GM12874 (cell line): ENCODE results near the gene CDX1.
A peak's percentile ranks its signal among the peaks of the same experiment; 100 is the strongest.

Experiments
- TF ChIP-seq, protein P1 (sequence below): IDR thresholded peaks from 2 replicates; pipeline ENCODE4 v1.5.1; 2011; ENCODE audit warnings: low read depth, mild to moderate bottlenecking, control low read depth, low read length, moderate library complexity; ENCODE audit not compliant: insufficient read depth

Gene CDX1

DNA sequence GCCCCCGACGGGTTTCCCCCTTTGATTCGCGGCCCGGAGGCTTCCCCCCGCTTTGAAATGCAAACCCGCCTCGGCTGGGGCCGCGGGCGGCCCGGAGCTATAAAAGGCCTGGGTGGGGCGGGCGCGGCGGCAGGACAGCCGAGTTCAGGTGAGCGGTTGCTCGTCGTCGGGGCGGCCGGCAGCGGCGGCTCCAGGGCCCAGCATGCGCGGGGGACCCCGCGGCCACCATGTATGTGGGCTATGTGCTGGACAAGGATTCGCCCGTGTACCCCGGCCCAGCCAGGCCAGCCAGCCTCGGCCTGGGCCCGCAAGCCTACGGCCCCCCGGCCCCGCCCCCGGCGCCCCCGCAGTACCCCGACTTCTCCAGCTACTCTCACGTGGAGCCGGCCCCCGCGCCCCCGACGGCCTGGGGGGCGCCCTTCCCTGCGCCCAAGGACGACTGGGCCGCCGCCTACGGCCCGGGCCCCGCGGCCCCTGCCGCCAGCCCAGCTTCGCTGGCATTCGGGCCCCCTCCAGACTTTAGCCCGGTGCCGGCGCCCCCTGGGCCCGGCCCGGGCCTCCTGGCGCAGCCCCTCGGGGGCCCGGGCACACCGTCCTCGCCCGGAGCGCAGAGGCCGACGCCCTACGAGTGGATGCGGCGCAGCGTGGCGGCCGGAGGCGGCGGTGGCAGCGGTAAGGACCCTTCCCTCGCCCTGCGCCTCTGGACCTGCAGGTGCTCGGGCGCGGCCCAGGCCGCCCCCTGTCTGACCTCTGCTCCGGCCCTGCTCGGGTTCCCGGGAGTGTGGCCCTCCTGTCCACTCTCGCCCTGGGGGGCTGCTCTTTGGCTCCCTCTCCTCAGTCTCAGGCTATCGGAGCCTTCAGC, at the start of gene CDX1:
Gene CDX1 (plus strand): TSS at position 129 of the 862 bp plus-strand sequence. CDS start 99 bp downstream, at position 228.
- TF ChIP-seq, protein P1, sequence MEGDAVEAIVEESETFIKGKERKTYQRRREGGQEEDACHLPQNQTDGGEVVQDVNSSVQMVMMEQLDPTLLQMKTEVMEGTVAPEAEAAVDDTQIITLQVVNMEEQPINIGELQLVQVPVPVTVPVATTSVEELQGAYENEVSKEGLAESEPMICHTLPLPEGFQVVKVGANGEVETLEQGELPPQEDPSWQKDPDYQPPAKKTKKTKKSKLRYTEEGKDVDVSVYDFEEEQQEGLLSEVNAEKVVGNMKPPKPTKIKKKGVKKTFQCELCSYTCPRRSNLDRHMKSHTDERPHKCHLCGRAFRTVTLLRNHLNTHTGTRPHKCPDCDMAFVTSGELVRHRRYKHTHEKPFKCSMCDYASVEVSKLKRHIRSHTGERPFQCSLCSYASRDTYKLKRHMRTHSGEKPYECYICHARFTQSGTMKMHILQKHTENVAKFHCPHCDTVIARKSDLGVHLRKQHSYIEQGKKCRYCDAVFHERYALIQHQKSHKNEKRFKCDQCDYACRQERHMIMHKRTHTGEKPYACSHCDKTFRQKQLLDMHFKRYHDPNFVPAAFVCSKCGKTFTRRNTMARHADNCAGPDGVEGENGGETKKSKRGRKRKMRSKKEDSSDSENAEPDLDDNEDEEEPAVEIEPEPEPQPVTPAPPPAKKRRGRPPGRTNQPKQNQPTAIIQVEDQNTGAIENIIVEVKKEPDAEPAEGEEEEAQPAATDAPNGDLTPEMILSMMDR: no peak

DNA sequence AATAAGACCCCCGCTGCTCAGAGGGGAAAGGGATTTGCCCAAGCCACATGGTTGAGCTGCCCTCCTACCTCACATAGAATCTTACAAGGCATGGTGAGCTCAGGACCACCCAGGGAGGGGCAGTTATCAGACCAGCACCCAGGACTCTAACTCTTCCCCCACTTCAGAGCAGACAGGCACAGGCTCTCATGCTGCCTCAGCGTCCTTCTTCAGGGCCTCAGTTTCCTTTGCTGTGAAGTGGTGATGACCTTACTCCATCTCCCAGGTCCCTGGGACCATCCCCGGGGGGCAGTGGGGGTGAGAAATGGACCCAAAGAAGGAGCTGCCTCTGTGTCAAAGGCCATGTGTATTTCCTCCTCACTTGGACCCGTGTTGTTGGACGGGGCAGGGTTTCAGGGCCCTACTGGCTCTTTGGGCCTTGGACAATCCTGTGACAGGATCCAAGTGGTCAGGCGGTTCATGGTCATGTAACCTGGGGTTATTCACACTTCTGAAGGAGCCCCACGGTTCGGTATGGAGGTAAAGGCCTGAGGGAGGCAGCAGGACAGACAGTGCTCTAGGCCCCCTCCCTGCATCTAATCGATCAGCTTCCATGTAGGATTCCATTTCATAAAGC, 48.5 kb upstream of the CDX1 start:
- TF ChIP-seq, protein P1: no peak

DNA sequence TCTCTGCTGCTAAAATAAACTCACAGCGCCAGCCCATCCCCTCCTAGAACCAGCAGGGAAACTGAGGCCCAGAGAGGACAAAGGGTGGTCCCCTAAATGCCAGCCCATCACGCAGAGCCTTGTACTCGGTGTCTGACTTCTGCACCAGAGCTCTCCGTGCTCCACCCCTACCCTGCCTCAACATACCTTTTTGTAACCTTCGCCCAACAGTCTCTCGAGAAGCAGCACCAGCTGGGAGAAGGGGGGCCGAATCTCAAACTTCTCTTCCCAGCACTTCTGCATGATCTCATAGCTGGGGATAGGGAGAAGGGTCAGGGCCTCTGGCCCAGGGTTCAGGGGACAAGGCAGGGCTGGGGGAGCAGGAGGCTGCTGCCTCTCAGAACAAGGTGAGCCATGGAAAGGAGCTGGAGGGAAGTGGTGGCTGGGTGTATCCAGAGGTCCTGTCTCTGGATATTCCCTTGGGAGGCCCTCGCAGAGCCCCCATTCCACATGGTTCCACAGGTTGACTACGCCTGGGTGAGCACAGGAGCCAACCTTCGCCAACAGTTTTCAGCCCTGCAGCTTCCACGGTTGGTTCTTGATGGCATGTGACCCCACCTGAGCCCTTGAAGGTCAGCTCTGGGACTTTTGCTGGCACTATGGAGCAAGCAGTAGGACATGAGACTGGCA, 47.9 kb upstream of the CDX1 start:
- TF ChIP-seq, protein P1: no peak

DNA sequence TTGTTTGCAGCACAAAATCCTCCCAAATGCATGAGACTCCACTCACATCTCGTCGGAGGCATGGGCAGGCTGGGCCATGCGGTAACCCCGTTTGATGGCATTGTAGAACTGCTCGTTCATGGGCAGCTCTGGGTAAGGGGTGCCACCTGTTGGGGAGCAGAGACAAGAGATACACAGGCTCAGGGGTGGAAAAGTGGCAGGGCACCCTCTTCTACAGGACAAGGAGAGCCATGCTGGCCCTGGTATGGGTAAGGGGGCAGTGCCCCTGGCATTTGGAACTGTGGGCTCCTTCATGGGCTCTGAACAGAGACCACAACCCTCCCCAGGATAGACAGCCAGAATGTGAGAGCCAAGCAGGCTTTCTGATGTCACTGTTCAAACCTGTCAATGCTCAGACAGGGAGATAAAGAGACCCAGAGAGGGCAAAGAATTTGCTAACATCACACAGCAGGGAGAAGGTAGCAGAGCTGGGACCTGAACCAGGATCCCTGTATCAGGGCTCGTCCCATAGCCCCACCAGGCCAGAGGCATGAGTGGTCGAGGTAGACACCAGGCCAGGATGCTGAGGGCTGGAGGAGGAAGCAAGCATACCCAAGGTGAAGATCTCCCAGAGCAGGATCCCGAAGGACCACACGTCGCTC, 47.0 kb upstream of the CDX1 start:
- TF ChIP-seq, protein P1: 0 out of 2 replicates have a peak, but pooled peaks have one; percentile 15

DNA sequence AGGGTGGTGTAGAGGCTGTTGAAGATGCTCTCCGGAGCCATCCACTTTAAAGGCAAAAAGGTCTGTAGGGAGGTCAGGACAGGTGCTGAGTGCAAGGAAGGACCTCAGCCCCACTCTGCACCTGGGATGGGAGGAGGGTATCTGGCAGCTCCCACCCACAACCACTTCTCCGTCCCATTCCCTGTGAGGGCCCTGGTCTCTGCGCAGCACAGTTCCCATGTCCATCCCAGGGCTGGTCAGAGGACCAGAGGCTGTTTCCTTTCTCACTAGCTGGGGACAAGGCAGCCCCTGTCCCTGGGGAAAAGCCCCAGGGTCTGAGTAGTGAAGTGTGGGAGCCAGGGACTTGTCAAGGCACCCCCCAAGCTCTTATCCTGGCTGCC, 46.5 kb upstream of the CDX1 start:
- TF ChIP-seq, protein P1: no peak

DNA sequence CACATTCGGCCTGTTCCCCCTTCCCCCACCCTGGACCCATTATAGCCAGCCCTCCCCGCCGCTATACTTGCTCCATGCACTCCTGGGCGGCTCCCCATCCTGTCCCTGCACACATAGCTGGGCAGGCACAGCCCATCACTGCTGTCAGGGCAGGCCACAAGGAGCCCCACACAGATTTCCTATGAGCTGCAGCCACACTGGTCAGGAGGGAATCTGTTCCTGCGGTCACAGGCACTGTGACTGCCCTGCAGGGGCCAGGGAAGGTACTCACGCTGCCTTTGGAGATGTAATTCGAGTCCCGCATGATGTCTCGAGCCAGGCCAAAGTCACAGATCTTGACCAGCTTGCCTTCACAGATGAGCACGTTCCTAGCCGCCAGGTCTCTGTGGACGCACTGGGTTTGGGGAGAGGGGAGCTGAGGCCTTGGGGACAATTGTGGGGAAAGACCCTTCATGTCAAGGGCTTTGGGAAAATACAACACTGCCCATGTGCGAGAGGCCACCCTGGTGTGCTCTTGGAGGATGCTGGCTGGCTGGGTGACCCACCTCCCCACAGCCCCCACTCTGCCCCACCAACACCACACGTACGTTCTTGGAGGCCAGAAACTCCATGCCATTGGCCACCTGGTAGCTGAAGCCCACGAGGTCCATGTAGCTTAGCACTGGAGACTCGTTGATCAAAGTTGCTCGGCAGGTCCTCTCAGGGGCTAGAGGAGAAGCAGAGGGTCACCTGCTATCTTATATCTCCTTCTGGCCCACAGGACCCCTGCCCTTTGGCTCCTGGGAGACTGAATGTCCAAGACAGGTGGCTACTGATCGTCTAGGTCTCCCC, 45.7 kb upstream of the CDX1 start:
- TF ChIP-seq, protein P1: no peak
